Right lobe of liver (tissue), 6 donors: ENCODE results near the gene FOXB2. TPM values are rescaled to one million over a fixed set of nuclear protein-coding genes. Genes with fewer than 3 reads are reported as not detected.
"Not testable (repeated sequence)": the region's sequence is repeated elsewhere in the genome, so short reads cannot be mapped to it uniquely, and the experiment has no call there.

Source experiments
- ATAC-seq, 4 donors: fragments of 200-7000 bp; cut with Tn5 transposase; one replicate each; pipeline ENCODE4 v1.9.1; 2020; ENCODE audit warnings: mild to moderate bottlenecking in 4 of 4, moderate library complexity in 4 of 4
- DNase-seq, 3 donors: peaks; one replicate each; pipeline ENCODE4 v3.0.0-alpha.2; 2020
- H3K27ac ChIP-seq, 3 donors: fragments of 200-600 bp; one replicate each; pipeline ENCODE4 v1.8.0; 2022
- H3K27me3 ChIP-seq, 2 donors: fragments of 200-600 bp; one replicate each; pipeline ENCODE4 v1.8.0; 2022
- H3K36me3 ChIP-seq, 4 donors: fragments of 200-600 bp; sonication (generic) in 1 of 4; one replicate each; pipeline versions ENCODE4 v1.5.1 to v1.8.0; 2017 to 2022; ENCODE audit warnings: control low read depth in 1 of 4
- H3K4me1 ChIP-seq, 4 donors: fragments of 200-600 bp; sonication (generic) in 1 of 4; one replicate each; pipeline versions ENCODE4 v1.5.1 to v1.8.0; 2017 to 2022; ENCODE audit warnings: control low read depth in 1 of 4
- H3K4me3 ChIP-seq, 3 donors: fragments of 200-600 bp; one replicate each; pipeline ENCODE4 v1.8.0; 2022
- H3K9me3 ChIP-seq, 4 donors: fragments of 200-600 bp; sonication (generic) in 1 of 4; one replicate each; pipeline versions ENCODE4 v1.5.1 to v1.8.0; 2017 to 2022; ENCODE audit warnings: control low read depth in 1 of 4
- POLR2A ChIP-seq: fragments of 450-650 bp; IDR thresholded peaks from one replicate; pipeline ENCODE4 v1.6.1; 2017; ENCODE audit warnings: antibody characterized with exemption, mild to moderate bottlenecking
- WGBS: methylation state at CpG from one replicate; pipeline ENCODE4 v1.1.6; 2018; ENCODE audit warnings: low coverage, low lambda C conversion rate; ENCODE audit not compliant: insufficient coverage; ENCODE audit errors: missing lambda C conversion rate; 5-methylcytosine and 5-hydroxymethylcytosine counted together
- intact Hi-C, 2 donors: fragments of 100-400 bp; cut with DNase I; formaldehyde crosslinking; loops; one replicate each; pipeline versions ENCODE4 v1.11.2 to v1.14.1; 2022
- long read RNA-seq: library from polyadenylated mRNA; unstranded; transcript quantifications from one replicate; pipeline ENCODE4 v2.0.0, GENCODE V29; 2019
- total RNA-seq, 6 experiments: library from RNA; depleted of rRNA in 2 of 6; stranded (reverse); fragments of >200 nt in 2 of 6; fragmentation: NEBNext Ultra II Directional in 3 of 6; extraction: Animal tissue kit (Norgen Biotek cat#: 25700) in 3 of 6; gene quantifications; one replicate each; pipeline versions ENCODE4 v1.1.0 to v1.2.4, GENCODE V29; 2016 to 2023
- TF ChIP-seq, protein P1 (sequence below), 4 donors: fragments of 200-600 bp in 3 of 4; fragments of 450-650 bp in 1 of 4; IDR thresholded peaks; one replicate each; pipeline versions ENCODE4 v1.5.1 to v1.8.0; 2016 to 2022; ENCODE audit warnings: antibody characterized with exemption in 4 of 4, mild to moderate bottlenecking in 2 of 4
- donor health status: DM: no; HTN: yes; CAD: no.
- donor health status: DM: no; HTN: no; CAD: no.
- donor health status: DM: no; HTN: no; CAD: no.
- donor health status: DM: no; HTN: yes; CAD: no.
- donor health status: DM: no; HTN: yes; CAD: no.

The FOXB2 gene
- total RNA-seq: not detected
- long read RNA-seq: 0 reads

DNA sequence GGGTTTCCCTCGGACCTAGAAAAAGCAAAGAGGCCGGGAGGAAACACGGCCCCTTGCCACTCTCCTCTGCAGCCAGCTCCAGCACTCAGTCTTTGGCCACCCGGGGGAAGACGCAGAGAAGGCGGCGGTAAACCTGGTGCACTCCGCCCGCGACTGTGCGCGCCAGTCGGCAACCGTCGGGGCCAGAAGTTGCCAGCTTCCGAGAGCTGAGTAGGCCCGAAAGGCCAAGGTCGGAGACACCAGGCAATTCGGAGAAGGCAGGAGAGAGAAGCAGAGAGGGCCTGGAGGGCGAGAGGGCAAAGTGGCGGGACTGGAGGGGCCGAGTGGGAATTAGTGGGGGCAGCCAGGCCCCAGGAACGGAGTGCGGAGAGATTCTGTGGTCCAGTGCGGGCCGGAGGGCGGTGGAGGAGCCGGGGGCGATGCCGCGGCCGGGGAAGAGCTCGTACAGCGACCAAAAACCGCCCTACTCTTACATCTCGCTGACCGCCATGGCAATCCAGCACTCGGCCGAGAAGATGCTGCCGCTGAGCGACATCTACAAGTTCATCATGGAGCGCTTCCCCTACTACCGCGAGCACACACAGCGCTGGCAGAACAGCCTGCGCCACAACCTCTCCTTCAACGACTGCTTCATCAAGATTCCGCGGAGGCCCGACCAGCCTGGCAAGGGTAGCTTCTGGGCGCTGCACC, at the start of gene FOXB2:
Gene FOXB2 (plus strand): TSS at position 420 of the 690 bp plus-strand sequence. CDS start 0 bp downstream, at position 420.
- DNase-seq: no peak
- peaks cover 14 to 50% of the 10 kb centered on the region in 2 donors for H3K27me3 ChIP-seq
- no peak within 1 kb of the TSS for H3K4me3 ChIP-seq
- H3K9me3 ChIP-seq: no peaks in the 10 kb centered on the region
- H3K36me3 ChIP-seq: no peaks in the 10 kb centered on the region
- intact Hi-C loops: no loop called here
- H3K27ac ChIP-seq: no peak within 1 kb of the TSS
- TF ChIP-seq, protein P1, sequence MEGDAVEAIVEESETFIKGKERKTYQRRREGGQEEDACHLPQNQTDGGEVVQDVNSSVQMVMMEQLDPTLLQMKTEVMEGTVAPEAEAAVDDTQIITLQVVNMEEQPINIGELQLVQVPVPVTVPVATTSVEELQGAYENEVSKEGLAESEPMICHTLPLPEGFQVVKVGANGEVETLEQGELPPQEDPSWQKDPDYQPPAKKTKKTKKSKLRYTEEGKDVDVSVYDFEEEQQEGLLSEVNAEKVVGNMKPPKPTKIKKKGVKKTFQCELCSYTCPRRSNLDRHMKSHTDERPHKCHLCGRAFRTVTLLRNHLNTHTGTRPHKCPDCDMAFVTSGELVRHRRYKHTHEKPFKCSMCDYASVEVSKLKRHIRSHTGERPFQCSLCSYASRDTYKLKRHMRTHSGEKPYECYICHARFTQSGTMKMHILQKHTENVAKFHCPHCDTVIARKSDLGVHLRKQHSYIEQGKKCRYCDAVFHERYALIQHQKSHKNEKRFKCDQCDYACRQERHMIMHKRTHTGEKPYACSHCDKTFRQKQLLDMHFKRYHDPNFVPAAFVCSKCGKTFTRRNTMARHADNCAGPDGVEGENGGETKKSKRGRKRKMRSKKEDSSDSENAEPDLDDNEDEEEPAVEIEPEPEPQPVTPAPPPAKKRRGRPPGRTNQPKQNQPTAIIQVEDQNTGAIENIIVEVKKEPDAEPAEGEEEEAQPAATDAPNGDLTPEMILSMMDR (IDR thresholded peaks at IDR 0.05): no peak
- TF ChIP-seq POLR2A: no peak
- 11% methylated on average over 27 of the region's 51 CpGs for WGBS
- no peak for ATAC-seq
- H3K4me1 ChIP-seq: peaks cover 0 to 36% (median 0%) of the 10 kb centered on the region in 4 donors

DNA sequence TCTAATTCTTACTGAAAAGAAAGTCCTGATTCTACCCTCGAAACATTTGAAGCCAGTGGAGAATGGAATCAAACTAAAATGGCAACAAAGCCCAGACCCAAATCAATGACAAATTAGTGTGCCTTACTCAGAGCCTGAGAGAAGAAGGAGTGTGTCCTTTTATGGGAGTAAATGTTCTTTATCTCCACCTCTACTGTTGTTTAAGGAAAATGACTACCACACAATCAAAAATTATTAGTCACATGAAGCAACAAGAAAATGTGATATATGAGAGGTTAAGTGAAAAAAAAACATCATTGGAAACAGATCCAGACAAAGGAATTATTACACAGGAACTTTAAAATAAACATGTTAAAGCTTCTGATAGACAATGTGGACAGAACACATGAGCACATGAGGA, 49.7 kb upstream of the FOXB2 start:
- Histone ChIP-seq H3K4me1 (no peaks in the 10 kb centered on the region), H3K9me3 (no peaks in the 10 kb centered on the region), H3K4me3 (no peak overlapping the region), H3K27me3 (no peaks in the 10 kb centered on the region), H3K36me3 (no peaks in the 10 kb centered on the region), H3K27ac (no peak overlapping the region)
- intact Hi-C loops: no loop called here
- TF ChIP-seq, protein P1 (IDR thresholded peaks at IDR 0.05): no peak
- ATAC-seq (no peak), DNase-seq (no peak)
- 33% methylated on average over 1 of the region's 1 CpG for WGBS

DNA sequence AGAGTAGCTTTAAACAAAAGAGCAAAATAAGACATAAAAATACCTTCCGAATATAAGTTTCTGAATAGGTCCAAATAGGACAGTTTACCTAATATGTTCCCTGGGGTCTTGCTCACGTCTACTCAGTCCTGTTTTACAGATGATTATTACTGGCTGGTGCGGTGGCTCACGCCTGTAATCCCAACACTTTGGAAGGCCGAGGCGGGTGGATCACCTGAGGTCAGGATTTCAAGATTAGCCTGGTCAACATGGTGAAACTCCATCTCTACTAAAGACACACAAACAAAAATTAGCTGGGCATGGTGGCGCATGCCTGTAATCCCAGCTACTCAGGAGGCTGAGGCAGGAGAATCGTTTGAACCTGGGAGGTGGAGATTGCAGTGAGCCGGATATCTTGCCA, 40.6 kb upstream of the FOXB2 start:
- H3K36me3 ChIP-seq, H3K9me3 ChIP-seq, intact Hi-C loops, DNase-seq, H3K27ac ChIP-seq, ATAC-seq, H3K27me3 ChIP-seq, H3K4me3 ChIP-seq, H3K4me1 ChIP-seq: not testable (repeated sequence)
- 64% methylated on average over 9 of the region's 9 CpGs for WGBS

DNA sequence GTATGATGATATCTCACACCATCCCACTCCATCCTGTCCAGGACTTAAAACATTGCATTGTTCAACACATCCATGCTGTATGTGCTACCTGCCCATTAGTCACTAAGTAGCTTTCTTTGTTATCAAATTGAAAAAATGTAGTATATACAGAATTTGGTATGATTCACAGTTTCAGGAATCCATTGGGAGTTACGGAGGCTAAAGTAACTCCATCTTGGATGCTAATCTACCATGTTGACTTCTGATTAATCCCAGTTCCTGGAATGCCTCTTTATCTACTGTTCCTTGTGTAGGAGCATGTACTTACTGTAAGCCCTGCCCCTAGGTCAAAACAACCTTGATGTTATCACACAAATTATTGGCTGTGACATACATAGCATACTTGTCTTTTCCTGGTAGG, 38.9 kb upstream of the FOXB2 start:
- ATAC-seq (no peak), DNase-seq (no peak)
- no peaks in the 10 kb centered on the region for H3K27me3 ChIP-seq
- H3K4me3 ChIP-seq: no peak overlapping the region
- no peaks in the 10 kb centered on the region for H3K9me3 ChIP-seq
- 89% methylated on average over 1 of the region's 1 CpG for WGBS
- no peak overlapping the region for H3K27ac ChIP-seq
- TF ChIP-seq, protein P1 (IDR thresholded peaks at IDR 0.05): no peak
- no peak for TF ChIP-seq POLR2A
- no peaks in the 10 kb centered on the region for H3K36me3 ChIP-seq
- H3K4me1 ChIP-seq: no peaks in the 10 kb centered on the region
- intact Hi-C loops: no loop called here

DNA sequence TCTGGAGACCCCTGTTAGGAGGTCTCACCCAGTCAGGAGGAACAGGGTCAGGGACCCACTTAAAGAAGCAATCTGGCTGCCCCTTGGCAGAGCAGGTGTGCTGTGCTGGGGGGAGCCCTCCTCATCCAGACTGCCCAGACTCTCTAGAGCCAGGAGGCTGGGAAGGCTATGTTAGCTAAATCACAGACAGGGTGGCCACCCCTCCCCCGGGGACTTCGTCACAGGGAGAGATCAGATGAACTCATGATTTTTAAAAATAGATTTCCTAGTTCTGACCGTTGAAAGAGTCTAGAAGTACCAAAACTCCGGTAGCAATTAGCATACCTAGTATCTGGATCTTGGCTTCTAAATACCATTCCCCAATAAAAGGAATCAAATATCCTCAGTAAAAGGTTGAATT, 35.0 kb upstream of the FOXB2 start:
- Histone ChIP-seq H3K9me3 (no peaks in the 10 kb centered on the region), H3K27ac (no peak overlapping the region), H3K36me3 (no peaks in the 10 kb centered on the region), H3K27me3 (no peaks in the 10 kb centered on the region), H3K4me3 (no peak overlapping the region), H3K4me1 (no peaks in the 10 kb centered on the region)
- TF ChIP-seq, protein P1 (IDR thresholded peaks at IDR 0.05): no peak
- TF ChIP-seq POLR2A: no peak
- ATAC-seq (no peak), DNase-seq (no peak)
- intact Hi-C loops: no loop called here
- WGBS: 44% methylated on average over 4 of the region's 4 CpGs
